HEK293 (cell line): Measurements from ENCODE around the gene CFAP57.

ENCODE experiments used
- CTCF ChIA-PET: fragments of 350-600 bp; formaldehyde crosslinking; extraction: SDS; loops from one replicate; lab custom pipeline; 2021; ENCODE audit warnings: antibody characterized with exemption; lab: Yijun Ruan, JAX
- POLR2A ChIA-PET: fragments of 300-600 bp; formaldehyde crosslinking; extraction: SDS; loops from one replicate; lab custom pipeline; 2020; ENCODE audit warnings: antibody characterized with exemption, inconsistent platforms; lab: Yijun Ruan, JAX
- H3K27ac ChIP-seq: fragments of 200-500 bp; sonication (Bioruptor generic); 2 replicates; pipeline ENCODE4 v1.5.1; 2014; ENCODE audit warnings: low read depth, low read length, control low read depth, inconsistent platforms; ENCODE audit errors: extremely low read depth
- H3K36me3 ChIP-seq, 2 experiments: fragments of 200-500 bp in 1 of 2; sonication (Bioruptor generic) in 1 of 2; 1 replicate in 1 of 2; 2 replicates in 1 of 2; pipeline ENCODE4 v1.5.1; 2014 to 2017; ENCODE audit warnings: inconsistent platforms in 2 of 2, low read length in 2 of 2; ENCODE audit not compliant: control insufficient read depth in 2 of 2, insufficient read depth in 1 of 2
- H3K4me1 ChIP-seq: fragments of 200-500 bp; sonication (Bioruptor generic); 2 replicates; pipeline ENCODE4 v1.5.1; 2014; ENCODE audit warnings: mild to moderate bottlenecking, low read length, inconsistent platforms; ENCODE audit not compliant: control insufficient read depth, insufficient read depth
- H3K4me3 ChIP-seq: 2 replicates; pipeline ENCODE4 v1.5.1; 2011; ENCODE audit warnings: low read depth, mild to moderate bottlenecking, control low read depth, low read length, moderate library complexity
- H3K9me3 ChIP-seq: fragments of 200-500 bp; sonication (Bioruptor generic); 2 replicates; pipeline ENCODE4 v1.5.1; 2014; ENCODE audit warnings: low read depth, low read length, inconsistent platforms; ENCODE audit not compliant: control insufficient read depth, insufficient read depth
- EGR2 ChIP-seq: fragments of 450-650 bp; formaldehyde crosslinking; IDR thresholded peaks from 2 replicates; pipeline ENCODE4 v1.5.1; 2016; ENCODE audit warnings: low read depth, missing biosample characterization, missing genetic modification characterization
- GLIS1 ChIP-seq: fragments of 450-650 bp; formaldehyde crosslinking; IDR thresholded peaks from 2 replicates; pipeline ENCODE4 v1.5.1; 2016; ENCODE audit warnings: missing biosample characterization, missing genetic modification characterization
- HOXC10 ChIP-seq: sonication (generic); formaldehyde crosslinking; IDR thresholded peaks from 2 replicates; pipeline ENCODE4 v1.8.1; 2023; ENCODE audit warnings: mild to moderate bottlenecking, missing genetic modification reagents
- MEIS1 ChIP-seq: sonication (generic); formaldehyde crosslinking; IDR thresholded peaks from 2 replicates; pipeline ENCODE4 v1.8.1; 2022; ENCODE audit warnings: missing genetic modification reagents, mild to moderate bottlenecking, borderline replicate concordance
- MZF1 ChIP-seq: fragments of 450-650 bp; formaldehyde crosslinking; IDR thresholded peaks from 2 replicates; pipeline ENCODE4 v1.5.1; 2017; ENCODE audit warnings: missing biosample characterization, missing genetic modification characterization, borderline replicate concordance
- SP2 ChIP-seq: fragments of 450-650 bp; formaldehyde crosslinking; IDR thresholded peaks from 2 replicates; pipeline ENCODE4 v1.5.1; 2016; ENCODE audit warnings: missing biosample characterization, missing genetic modification characterization
- ZFHX2 ChIP-seq: fragments of 450-650 bp; formaldehyde crosslinking; conservative IDR thresholded peaks from 2 replicates; pipeline ENCODE4 v1.5.1; 2016; ENCODE audit warnings: missing biosample characterization, missing genetic modification characterization
- ZNF311 ChIP-seq: fragments of 450-650 bp; formaldehyde crosslinking; IDR thresholded peaks from 2 replicates; pipeline ENCODE4 v1.5.1; 2017; ENCODE audit warnings: missing biosample characterization, missing genetic modification characterization, borderline replicate concordance
- ZNF341 ChIP-seq: fragments of 450-650 bp; formaldehyde crosslinking; IDR thresholded peaks from 2 replicates; pipeline ENCODE4; 2016; ENCODE audit warnings: low read depth, missing biosample characterization, missing genetic modification characterization
- ZNF544 ChIP-seq: fragments of 450-650 bp; formaldehyde crosslinking; IDR thresholded peaks from 2 replicates; pipeline ENCODE4 v1.5.0; 2017; ENCODE audit warnings: missing biosample characterization, missing genetic modification characterization
- ZNF596 ChIP-seq: fragments of 450-650 bp; IDR thresholded peaks from 2 replicates; pipeline ENCODE4 v1.5.0; 2018; ENCODE audit warnings: missing biosample characterization, mild to moderate bottlenecking, missing genetic modification characterization, moderate library complexity
- ZNF660 ChIP-seq: fragments of 450-650 bp; IDR thresholded peaks from 2 replicates; pipeline ENCODE4 v1.5.1; 2018; ENCODE audit warnings: missing biosample characterization, mild to moderate bottlenecking, missing genetic modification characterization
- ZNF777 ChIP-seq: fragments of 450-650 bp; formaldehyde crosslinking; IDR thresholded peaks from 2 replicates; pipeline ENCODE4 v1.5.1; 2017; ENCODE audit warnings: missing biosample characterization, missing genetic modification characterization, borderline replicate concordance
- ZSCAN30 ChIP-seq: fragments of 450-650 bp; IDR thresholded peaks from 2 replicates; pipeline ENCODE4 v1.5.1; 2018; ENCODE audit warnings: missing biosample characterization, mild to moderate bottlenecking, missing genetic modification characterization, moderate library complexity
- TF ChIP-seq, protein P1 (sequence below): fragments of 450-650 bp; formaldehyde crosslinking; IDR thresholded peaks from 2 replicates; pipeline ENCODE4 v1.5.1; 2016; ENCODE audit warnings: missing biosample characterization, missing genetic modification characterization
- TF ChIP-seq, protein P2 (sequence below): fragments of 450-650 bp; formaldehyde crosslinking; IDR thresholded peaks from 2 replicates; pipeline ENCODE4 v1.5.1; 2016; ENCODE audit warnings: missing biosample characterization, missing genetic modification characterization
- TF ChIP-seq, protein P3 (sequence below): fragments of 450-650 bp; formaldehyde crosslinking; IDR thresholded peaks from 2 replicates; pipeline ENCODE4 v1.5.1; 2016; ENCODE audit warnings: missing biosample characterization, missing genetic modification characterization
- TF ChIP-seq, protein P4 (sequence below): fragments of 450-650 bp; formaldehyde crosslinking; IDR thresholded peaks from 2 replicates; pipeline ENCODE4 v1.5.1; 2016; ENCODE audit warnings: missing biosample characterization, missing genetic modification characterization
- TF ChIP-seq, protein P5 (sequence below): fragments of 450-650 bp; formaldehyde crosslinking; IDR thresholded peaks from 2 replicates; pipeline ENCODE4 v1.5.1; 2016; ENCODE audit warnings: missing biosample characterization, missing genetic modification characterization

The CFAP57 gene

DNA sequence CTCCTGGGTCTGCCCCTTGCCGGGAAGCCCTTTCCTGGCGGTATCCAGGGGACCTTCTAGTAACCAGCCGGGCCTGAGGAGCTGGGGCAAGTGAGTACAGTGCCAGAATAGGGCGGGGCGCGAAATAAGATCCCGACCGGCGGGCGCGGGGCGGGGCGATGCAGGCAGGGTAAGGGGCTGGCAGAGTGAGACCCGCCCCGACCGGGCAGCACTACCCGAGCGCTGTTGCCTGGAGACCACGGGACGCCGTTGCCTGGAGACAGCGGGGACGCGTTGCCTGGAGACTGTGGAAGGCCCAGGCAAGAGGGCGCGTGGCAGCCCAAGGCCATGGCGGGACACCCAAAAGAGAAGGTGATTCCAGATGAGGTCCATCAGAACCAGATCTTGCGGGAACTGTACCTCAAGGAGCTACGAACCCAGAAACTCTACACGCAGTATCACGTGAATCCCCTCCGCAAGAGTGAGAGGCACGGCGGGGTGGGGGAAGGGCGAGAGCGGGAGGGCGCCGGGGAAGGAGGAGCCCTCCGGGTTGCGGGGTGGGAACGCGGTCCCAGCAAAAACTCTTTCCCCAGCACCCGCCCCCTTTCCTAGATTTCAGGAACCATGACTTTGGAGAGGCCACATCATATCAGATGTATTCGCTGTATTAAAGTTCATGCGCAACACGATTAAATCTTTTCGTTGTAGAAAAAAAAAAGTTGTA, 24.4 kb upstream of the CFAP57 start (continued):
- TF ChIP-seq, protein P1, sequence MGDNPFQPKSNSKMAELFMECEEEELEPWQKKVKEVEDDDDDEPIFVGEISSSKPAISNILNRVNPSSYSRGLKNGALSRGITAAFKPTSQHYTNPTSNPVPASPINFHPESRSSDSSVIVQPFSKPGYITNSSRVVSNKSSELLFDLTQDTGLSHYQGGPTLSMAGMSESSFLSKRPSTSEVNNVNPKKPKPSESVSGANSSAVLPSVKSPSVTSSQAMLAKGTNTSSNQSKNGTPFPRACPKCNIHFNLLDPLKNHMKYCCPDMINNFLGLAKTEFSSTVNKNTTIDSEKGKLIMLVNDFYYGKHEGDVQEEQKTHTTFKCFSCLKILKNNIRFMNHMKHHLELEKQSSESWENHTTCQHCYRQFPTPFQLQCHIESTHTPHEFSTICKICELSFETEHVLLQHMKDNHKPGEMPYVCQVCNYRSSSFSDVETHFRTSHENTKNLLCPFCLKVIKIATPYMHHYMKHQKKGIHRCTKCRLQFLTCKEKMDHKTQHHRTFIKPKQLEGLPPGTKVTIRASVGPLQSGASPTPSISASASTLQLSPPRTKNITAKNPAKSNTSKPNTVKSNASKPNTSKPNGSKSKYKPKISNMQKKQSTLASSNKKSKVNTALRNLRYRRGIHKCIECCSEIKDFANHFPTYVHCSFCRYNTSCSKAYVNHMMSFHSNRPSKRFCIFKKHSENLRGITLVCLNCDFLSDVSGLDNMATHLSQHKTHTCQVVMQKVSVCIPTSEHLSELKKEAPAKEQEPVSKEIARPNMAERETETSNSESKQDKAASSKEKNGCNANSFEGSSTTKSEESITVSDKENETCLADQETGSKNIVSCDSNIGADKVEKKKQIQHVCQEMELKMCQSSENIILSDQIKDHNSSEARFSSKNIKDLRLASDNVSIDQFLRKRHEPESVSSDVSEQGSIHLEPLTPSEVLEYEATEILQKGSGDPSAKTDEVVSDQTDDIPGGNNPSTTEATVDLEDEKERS (tag by site-specific recombination) = no peak
- TF ChIP-seq GLIS1 (tag by site-specific recombination) = peak; percentile 69

DNA sequence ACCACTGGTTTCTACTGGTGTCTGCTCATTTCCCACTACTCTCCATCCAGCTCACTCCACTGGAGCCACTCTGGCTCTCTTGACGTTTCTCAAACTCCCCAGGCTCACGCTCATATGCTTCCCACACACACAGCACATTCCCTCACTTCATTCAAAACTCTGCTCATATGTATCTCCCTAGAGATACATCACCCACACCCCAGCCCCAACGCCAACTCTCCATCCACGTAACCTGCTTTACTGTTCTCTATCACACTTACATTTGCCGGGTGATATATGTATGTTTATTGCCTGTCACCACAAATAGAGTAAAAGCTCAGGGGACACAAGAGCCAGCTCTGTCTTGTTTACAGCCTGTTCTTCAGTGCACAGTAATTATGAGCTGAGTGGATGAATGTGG, 22.2 kb upstream of the CFAP57 start:
- TF ChIP-seq, protein P2, sequence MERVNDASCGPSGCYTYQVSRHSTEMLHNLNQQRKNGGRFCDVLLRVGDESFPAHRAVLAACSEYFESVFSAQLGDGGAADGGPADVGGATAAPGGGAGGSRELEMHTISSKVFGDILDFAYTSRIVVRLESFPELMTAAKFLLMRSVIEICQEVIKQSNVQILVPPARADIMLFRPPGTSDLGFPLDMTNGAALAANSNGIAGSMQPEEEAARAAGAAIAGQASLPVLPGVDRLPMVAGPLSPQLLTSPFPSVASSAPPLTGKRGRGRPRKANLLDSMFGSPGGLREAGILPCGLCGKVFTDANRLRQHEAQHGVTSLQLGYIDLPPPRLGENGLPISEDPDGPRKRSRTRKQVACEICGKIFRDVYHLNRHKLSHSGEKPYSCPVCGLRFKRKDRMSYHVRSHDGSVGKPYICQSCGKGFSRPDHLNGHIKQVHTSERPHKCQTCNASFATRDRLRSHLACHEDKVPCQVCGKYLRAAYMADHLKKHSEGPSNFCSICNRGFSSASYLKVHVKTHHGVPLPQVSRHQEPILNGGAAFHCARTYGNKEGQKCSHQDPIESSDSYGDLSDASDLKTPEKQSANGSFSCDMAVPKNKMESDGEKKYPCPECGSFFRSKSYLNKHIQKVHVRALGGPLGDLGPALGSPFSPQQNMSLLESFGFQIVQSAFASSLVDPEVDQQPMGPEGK (tag by site-specific recombination) = no peak
- no peak for TF ChIP-seq ZNF544
- no peak for TF ChIP-seq ZNF341
- TF ChIP-seq MEIS1 (CRISPR knock-in tag) = no peak
- no peak for TF ChIP-seq ZNF660 (tag by site-specific recombination)
- no peak for TF ChIP-seq ZSCAN30
- no peak for TF ChIP-seq ZNF777 (tag by site-specific recombination)
- no peak for TF ChIP-seq ZNF596 (tag by site-specific recombination)
- TF ChIP-seq, protein P3, sequence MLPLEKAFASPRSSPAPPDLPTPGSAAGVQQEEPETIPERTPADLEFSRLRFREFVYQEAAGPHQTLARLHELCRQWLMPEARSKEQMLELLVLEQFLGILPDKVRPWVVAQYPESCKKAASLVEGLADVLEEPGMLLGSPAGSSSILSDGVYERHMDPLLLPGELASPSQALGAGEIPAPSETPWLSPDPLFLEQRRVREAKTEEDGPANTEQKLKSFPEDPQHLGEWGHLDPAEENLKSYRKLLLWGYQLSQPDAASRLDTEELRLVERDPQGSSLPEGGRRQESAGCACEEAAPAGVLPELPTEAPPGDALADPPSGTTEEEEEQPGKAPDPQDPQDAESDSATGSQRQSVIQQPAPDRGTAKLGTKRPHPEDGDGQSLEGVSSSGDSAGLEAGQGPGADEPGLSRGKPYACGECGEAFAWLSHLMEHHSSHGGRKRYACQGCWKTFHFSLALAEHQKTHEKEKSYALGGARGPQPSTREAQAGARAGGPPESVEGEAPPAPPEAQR (tag by site-specific recombination) = no peak
- TF ChIP-seq, protein P4, sequence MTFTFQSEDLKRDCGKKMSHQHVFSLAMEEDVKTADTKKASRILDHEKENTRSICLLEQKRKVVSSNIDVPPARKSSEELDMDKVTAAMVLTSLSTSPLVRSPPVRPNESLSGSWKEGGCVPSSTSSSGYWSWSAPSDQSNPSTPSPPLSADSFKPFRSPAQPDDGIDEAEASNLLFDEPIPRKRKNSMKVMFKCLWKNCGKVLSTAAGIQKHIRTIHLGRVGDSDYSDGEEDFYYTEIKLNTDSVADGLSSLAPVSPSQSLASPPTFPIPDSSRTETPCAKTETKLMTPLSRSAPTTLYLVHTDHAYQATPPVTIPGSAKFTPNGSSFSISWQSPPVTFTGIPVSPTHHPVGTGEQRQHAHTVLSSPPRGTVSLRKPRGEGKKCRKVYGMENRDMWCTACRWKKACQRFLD (tag by site-specific recombination) = no peak
- TF ChIP-seq SP2 (tag by site-specific recombination) = no peak
- TF ChIP-seq MZF1 (tag by site-specific recombination) = no peak
- TF ChIP-seq, protein P5, sequence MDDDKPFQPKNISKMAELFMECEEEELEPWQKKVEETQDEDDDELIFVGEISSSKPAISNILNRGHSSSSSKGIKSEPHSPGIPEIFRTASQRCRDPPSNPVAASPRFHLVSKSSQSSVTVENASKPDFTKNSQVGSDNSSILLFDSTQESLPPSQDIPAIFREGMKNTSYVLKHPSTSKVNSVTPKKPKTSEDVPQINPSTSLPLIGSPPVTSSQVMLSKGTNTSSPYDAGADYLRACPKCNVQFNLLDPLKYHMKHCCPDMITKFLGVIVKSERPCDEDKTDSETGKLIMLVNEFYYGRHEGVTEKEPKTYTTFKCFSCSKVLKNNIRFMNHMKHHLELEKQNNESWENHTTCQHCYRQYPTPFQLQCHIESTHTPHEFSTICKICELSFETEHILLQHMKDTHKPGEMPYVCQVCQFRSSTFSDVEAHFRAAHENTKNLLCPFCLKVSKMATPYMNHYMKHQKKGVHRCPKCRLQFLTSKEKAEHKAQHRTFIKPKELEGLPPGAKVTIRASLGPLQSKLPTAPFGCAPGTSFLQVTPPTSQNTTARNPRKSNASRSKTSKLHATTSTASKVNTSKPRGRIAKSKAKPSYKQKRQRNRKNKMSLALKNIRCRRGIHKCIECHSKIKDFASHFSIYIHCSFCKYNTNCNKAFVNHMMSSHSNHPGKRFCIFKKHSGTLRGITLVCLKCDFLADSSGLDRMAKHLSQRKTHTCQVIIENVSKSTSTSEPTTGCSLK (tag by site-specific recombination) = no peak
- TF ChIP-seq ZFHX2 (tag by site-specific recombination) = peak; percentile 73
- TF ChIP-seq HOXC10 (CRISPR knock-in tag) = no peak
- peak; percentile 72 for TF ChIP-seq EGR2 (tag by site-specific recombination)
- TF ChIP-seq ZNF311 (tag by site-specific recombination) = no peak
- CTCF ChIA-PET = no interaction called here
- Histone ChIP-seq H3K27ac (no peak overlapping the region), H3K36me3 (peaks cover 0 to 8% of the 10 kb centered on the region in 2 experiments; a peak in 1 of 3 replicates), H3K4me1 (no peaks in the 10 kb centered on the region), H3K4me3 (no peak overlapping the region), H3K9me3 (no peaks in the 10 kb centered on the region)
- POLR2A ChIA-PET = no interaction called here
